ENCODE results near the gene RAB13. TPM values are rescaled to one million over a fixed set of nuclear protein-coding genes. Genes with fewer than 3 reads are reported as not detected.

Gene RAB13
- total RNA-seq, 1 donor from 2014 or later = 83.3 TPM

GRCh38 chr1:153945131-153945794 is 40.9 kb downstream of the RAB13 start:
- no peak for DNase-seq (ENCODE audit: low spot score, unreplicated experiment)
- no peaks in the 10 kb centered on the region for H3K9me3 Mint-ChIP-seq (ENCODE audit: low read depth)
- peaks cover 6% of the 10 kb centered on the region for H3K36me3 Mint-ChIP-seq (ENCODE audit: insufficient read depth)
- TF ChIP-seq CTCF (IDR thresholded peaks at IDR 0.05; ENCODE audit: unreplicated experiment) = no peak
- H3K27me3 Mint-ChIP-seq = no peaks in the 10 kb centered on the region
- H3K27ac Mint-ChIP-seq = peak overlapping the region; percentile 94
- peaks cover 7% of the 10 kb centered on the region for H3K4me1 Mint-ChIP-seq (ENCODE audit: low read depth)
- H3K4me3 Mint-ChIP-seq (ENCODE audit: low read depth) = peak overlapping the region; percentile 75

- peaks cover 7% of the 10 kb centered on the region for H3K4me1 Mint-ChIP-seq (ENCODE audit: low read depth)
- H3K4me3 Mint-ChIP-seq (ENCODE audit: low read depth) = peak overlapping the region; percentile 75
- H3K36me3 Mint-ChIP-seq (ENCODE audit: insufficient read depth) = peaks cover 6% of the 10 kb centered on the region
- no peak overlapping the region for H3K27ac Mint-ChIP-seq
- no peaks in the 10 kb centered on the region for H3K27me3 Mint-ChIP-seq
- no peak for TF ChIP-seq CTCF (IDR thresholded peaks at IDR 0.05; ENCODE audit: unreplicated experiment)
- no peaks in the 10 kb centered on the region for H3K9me3 Mint-ChIP-seq (ENCODE audit: low read depth)
- DNase-seq (ENCODE audit: low spot score, unreplicated experiment) = no peak
Observed at GRCh38 chr1:153944827-153945117, 41.4 kb downstream of the RAB13 start.

GRCh38 chr1:153944005-153944826 is 41.9 kb downstream of the RAB13 start:
- no peak for TF ChIP-seq CTCF (IDR thresholded peaks at IDR 0.05; ENCODE audit: unreplicated experiment)
- Mint-ChIP-seq H3K27ac (peak overlapping the region; percentile 3), H3K36me3 (ENCODE audit: insufficient read depth) (peaks cover 6% of the 10 kb centered on the region), H3K4me3 (ENCODE audit: low read depth) (peak overlapping the region; percentile 75), H3K9me3 (ENCODE audit: low read depth) (no peaks in the 10 kb centered on the region), H3K4me1 (ENCODE audit: low read depth) (peaks cover 7% of the 10 kb centered on the region), H3K27me3 (no peaks in the 10 kb centered on the region)
- DNase-seq (ENCODE audit: low spot score, unreplicated experiment) = no peak

- Mint-ChIP-seq H3K36me3 (ENCODE audit: insufficient read depth) (peaks cover 3% of the 10 kb centered on the region), H3K27me3 (no peaks in the 10 kb centered on the region), H3K4me1 (ENCODE audit: low read depth) (peaks cover 7% of the 10 kb centered on the region), H3K9me3 (ENCODE audit: low read depth) (no peaks in the 10 kb centered on the region), H3K4me3 (ENCODE audit: low read depth) (no peak overlapping the region), H3K27ac (no peak overlapping the region)
- no peak for TF ChIP-seq CTCF (IDR thresholded peaks at IDR 0.05; ENCODE audit: unreplicated experiment)
- no peak for DNase-seq (ENCODE audit: low spot score, unreplicated experiment)
Observed at GRCh38 chr1:153942766-153943549, 43.2 kb downstream of the RAB13 start.
